Neural crest cell (in vitro differentiated cells): ENCODE data around the gene GTF2F2. TPM values are rescaled to one million over a fixed set of nuclear protein-coding genes. Genes with fewer than 3 reads are reported as not detected.

Experiments
- DNase-seq: peaks from one replicate; pipeline ENCODE4 v3.0.0; 2021; ENCODE audit warnings: low read depth, mixed read lengths, low spot score
- H3K27ac Mint-ChIP-seq: one replicate; pipeline ENCODE4 v1.8.0; 2021; ENCODE audit warnings: mild to moderate bottlenecking, mixed read lengths; ENCODE audit not compliant: unreplicated experiment
- H3K27me3 Mint-ChIP-seq: 2 replicates; pipeline ENCODE4 v1.8.0; 2021; ENCODE audit warnings: low read depth, mild to moderate bottlenecking, mixed read lengths
- H3K36me3 Mint-ChIP-seq: 2 replicates; pipeline ENCODE4 v1.8.0; 2021; ENCODE audit warnings: low read depth, mild to moderate bottlenecking, mixed read lengths
- H3K4me1 Mint-ChIP-seq: 2 replicates; pipeline ENCODE4 v1.8.0; 2021; ENCODE audit warnings: mixed read lengths
- H3K4me3 Mint-ChIP-seq: one replicate; pipeline ENCODE4 v1.8.0; 2021; ENCODE audit warnings: mild to moderate bottlenecking, mixed read lengths
- H3K9me3 Mint-ChIP-seq: 2 replicates; pipeline ENCODE4 v1.8.0; 2021; ENCODE audit warnings: mixed read lengths
- total RNA-seq: library from RNA; stranded (reverse); gene quantifications from 2 replicates; pipeline ENCODE4 v1.2.1, GENCODE V29; 2021
- TF ChIP-seq, protein P1 (sequence below): fragments of 200-600 bp; sonication (generic); conservative IDR thresholded peaks from 2 replicates; pipeline ENCODE4 v1.5.0; 2021; ENCODE audit warnings: antibody characterized with exemption, mild to moderate bottlenecking

Gene GTF2F2
- total RNA-seq, 1 donor from 2014 or later = 25.1 TPM

DNA sequence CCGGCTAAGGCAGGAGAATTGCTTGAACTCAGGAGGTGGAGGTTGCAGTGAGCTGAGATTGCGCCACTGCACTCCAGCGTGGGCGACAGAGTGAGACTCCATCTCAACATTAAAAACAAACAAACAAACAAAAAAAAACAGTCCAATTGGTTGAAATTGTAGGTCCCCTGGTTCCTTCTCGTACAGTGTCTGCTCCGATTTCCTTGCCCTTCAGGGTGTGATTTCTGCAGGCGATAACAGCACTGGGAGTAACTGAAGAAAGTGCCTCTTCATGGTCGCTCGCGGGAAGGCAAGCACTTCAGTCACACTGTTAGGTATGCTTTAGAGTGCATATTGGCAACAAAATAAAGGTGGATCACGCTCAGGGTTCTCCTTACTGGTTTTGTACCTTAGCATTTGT is 181.0 kb downstream of the GTF2F2 start:
- Mint-ChIP-seq H3K4me1 (peaks cover 6% of the 10 kb centered on the region), H3K4me3 (no peak overlapping the region), H3K36me3 (no peaks in the 10 kb centered on the region), H3K27ac (no peak overlapping the region), H3K9me3 (no peaks in the 10 kb centered on the region), H3K27me3 (no peaks in the 10 kb centered on the region)
- TF ChIP-seq, protein P1, sequence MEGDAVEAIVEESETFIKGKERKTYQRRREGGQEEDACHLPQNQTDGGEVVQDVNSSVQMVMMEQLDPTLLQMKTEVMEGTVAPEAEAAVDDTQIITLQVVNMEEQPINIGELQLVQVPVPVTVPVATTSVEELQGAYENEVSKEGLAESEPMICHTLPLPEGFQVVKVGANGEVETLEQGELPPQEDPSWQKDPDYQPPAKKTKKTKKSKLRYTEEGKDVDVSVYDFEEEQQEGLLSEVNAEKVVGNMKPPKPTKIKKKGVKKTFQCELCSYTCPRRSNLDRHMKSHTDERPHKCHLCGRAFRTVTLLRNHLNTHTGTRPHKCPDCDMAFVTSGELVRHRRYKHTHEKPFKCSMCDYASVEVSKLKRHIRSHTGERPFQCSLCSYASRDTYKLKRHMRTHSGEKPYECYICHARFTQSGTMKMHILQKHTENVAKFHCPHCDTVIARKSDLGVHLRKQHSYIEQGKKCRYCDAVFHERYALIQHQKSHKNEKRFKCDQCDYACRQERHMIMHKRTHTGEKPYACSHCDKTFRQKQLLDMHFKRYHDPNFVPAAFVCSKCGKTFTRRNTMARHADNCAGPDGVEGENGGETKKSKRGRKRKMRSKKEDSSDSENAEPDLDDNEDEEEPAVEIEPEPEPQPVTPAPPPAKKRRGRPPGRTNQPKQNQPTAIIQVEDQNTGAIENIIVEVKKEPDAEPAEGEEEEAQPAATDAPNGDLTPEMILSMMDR = no peak
- no peak for DNase-seq

DNA sequence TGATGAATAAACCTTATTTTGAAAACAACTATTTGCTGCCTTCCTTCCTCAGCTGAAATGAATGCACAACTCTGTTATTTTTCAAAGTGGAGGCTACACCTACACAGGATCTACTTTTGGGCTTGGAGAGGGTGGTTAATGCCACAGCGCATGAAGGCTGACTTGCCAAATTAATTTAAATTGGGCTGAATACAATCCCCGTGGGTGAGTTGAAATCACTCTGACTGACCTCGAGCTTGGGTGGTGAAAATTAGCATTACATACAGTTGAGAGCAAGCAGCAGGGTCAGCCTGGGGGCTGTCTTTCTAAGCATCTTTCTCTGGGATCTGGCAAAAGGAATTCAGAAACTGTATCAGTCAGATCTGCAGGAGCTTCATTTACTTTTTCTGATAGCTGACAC is 182.2 kb downstream of the GTF2F2 start:
- Mint-ChIP-seq H3K27ac (no peak overlapping the region), H3K4me1 (peaks cover 6% of the 10 kb centered on the region), H3K36me3 (no peaks in the 10 kb centered on the region), H3K27me3 (no peaks in the 10 kb centered on the region), H3K9me3 (no peaks in the 10 kb centered on the region), H3K4me3 (no peak overlapping the region)
- DNase-seq = no peak
- TF ChIP-seq, protein P1 = no peak

DNA sequence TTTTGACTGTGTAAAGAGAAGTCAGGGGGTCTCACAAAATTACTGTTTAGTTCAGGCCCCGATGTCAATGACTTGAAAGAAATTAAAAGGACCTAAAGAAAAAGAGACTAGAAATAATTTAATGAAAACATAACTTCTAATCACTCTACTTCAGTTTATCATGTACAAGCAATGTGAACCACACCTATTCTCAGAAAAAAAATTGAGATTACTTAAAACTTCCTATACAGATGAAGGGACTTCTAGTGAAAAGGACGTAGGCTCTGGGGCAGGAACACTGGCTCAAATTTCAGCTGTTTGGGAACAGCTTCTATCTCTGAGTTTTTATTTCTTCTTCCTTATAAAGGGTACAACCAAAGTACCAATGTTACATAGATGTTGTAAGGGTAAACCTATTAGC is 182.7 kb downstream of the GTF2F2 start:
- no peak for DNase-seq
- H3K27me3 Mint-ChIP-seq = no peaks in the 10 kb centered on the region
- no peak overlapping the region for H3K27ac Mint-ChIP-seq
- H3K4me1 Mint-ChIP-seq = peaks cover 6% of the 10 kb centered on the region
- H3K36me3 Mint-ChIP-seq = no peaks in the 10 kb centered on the region
- H3K4me3 Mint-ChIP-seq = no peak overlapping the region
- TF ChIP-seq, protein P1 = no peak
- H3K9me3 Mint-ChIP-seq = no peaks in the 10 kb centered on the region

DNA sequence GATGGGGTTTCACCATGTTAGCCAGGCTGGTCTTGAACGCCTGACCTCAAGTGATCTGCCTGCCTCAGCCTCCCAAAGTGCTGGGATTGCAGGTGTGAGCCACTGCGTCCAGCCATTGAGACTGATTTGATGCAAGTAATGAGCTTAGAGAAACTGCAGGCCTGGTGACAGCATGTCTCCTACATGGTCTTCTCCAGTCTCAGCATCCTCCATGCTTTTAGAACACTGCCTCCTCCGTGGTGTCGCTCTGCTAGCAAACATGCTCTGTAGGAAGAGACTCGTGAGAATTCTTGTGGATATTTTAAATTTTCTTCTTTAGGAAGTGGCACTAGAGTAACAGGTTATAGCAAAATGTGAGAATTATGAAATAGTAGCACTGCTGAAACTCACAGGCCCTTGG is 183.6 kb downstream of the GTF2F2 start:
- no peak for DNase-seq
- H3K27ac Mint-ChIP-seq = no peak overlapping the region
- TF ChIP-seq, protein P1 = no peak
- H3K4me1 Mint-ChIP-seq = peaks cover 6% of the 10 kb centered on the region
- H3K36me3 Mint-ChIP-seq = no peaks in the 10 kb centered on the region
- H3K27me3 Mint-ChIP-seq = no peaks in the 10 kb centered on the region
- no peak overlapping the region for H3K4me3 Mint-ChIP-seq
- H3K9me3 Mint-ChIP-seq = no peaks in the 10 kb centered on the region

DNA sequence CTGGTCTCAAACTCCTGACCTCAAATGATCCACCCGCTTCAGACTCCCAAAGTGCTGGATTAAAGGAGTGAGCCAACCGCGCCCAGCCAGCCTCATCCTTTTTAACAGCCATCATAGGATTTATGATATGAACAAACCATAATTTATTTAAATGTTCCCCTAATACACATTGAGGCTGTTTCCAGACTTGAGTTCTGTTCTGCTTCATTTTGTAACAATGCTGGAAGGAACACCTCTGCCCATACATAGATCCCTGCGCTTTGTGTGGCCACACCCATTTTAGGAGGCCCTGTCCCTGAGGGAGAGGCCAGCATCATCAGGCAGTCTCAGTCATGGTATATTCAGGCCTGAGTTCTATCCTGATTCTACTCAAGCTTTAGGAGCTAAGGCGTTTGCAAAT is 184.8 kb downstream of the GTF2F2 start:
- TF ChIP-seq, protein P1 = no peak
- Mint-ChIP-seq H3K4me1 (peaks cover 12% of the 10 kb centered on the region), H3K27ac (no peak overlapping the region), H3K36me3 (no peaks in the 10 kb centered on the region), H3K27me3 (peaks cover 5% of the 10 kb centered on the region), H3K9me3 (no peaks in the 10 kb centered on the region), H3K4me3 (no peak overlapping the region)
- DNase-seq = no peak

DNA sequence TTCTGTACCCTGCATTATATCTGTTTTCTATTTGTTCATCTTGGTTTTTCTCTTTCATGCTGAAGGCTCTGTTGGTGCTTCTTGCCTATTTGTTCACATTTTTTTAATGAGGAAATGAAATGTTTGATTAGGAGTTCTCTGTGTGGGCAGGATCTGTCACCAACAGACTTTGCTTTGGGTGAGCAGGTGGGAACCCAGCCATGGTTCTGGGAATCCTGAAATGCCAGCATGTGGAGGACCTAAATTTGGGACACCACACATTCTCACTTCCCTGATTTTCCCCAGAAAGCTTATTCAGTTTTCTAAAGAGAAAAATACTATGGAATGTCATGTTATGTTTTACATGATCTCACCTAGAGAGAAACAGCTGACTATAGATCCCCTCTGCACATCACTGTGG is 186.7 kb downstream of the GTF2F2 start:
- Mint-ChIP-seq H3K4me1 (peaks cover 28% of the 10 kb centered on the region), H3K27me3 (peaks cover 8% of the 10 kb centered on the region), H3K9me3 (no peaks in the 10 kb centered on the region), H3K27ac (no peak overlapping the region), H3K36me3 (no peaks in the 10 kb centered on the region), H3K4me3 (no peak overlapping the region)
- TF ChIP-seq, protein P1 = no peak
- no peak for DNase-seq
